H1 (cell line): ENCODE data around the gene CDYL2. TPM values are rescaled to one million over a fixed set of nuclear protein-coding genes. Genes with fewer than 3 reads are reported as not detected.

Source experiments
- CTCF ChIA-PET: fragments of 300-600 bp; sonication (Branson Sonifier 250); formaldehyde crosslinking; loops from one replicate; lab custom pipeline; 2021; ENCODE audit not compliant: partially characterized antibody; lab: Charles Lee
- POLR2A ChIA-PET: fragments of 300-600 bp; sonication (Branson Sonifier 250); formaldehyde crosslinking; loops from one replicate; lab custom pipeline; 2021; ENCODE audit warnings: inconsistent platforms; ENCODE audit not compliant: partially characterized antibody; lab: Charles Lee
- DNase-seq, 2 experiments: peaks; one replicate each; pipeline versions ENCODE4 v3.0.0 to v3.0.0-alpha.2; 2010 to 2022; ENCODE audit warnings: low spot score in 2 of 2, low read depth in 1 of 2, mixed read lengths in 1 of 2
- FAIRE-seq: peaks from 2 replicates; lab custom pipeline; 2011; peaks lifted over from hg19 to GRCh38; lab: Jason Lieb, UNC
- H2AFZ ChIP-seq: 2 replicates; pipeline ENCODE4 v1.8.1; 2012; ENCODE audit warnings: low read length, inconsistent platforms
- H2AK5ac ChIP-seq: 2 replicates; pipeline ENCODE4 v1.6.1; 2013; ENCODE audit warnings: low read depth, low read length
- H2BK120ac ChIP-seq: replicated peaks from 2 replicates; pipeline ENCODE3; 2013; ENCODE audit warnings: low read depth, low read length, inconsistent platforms
- H2BK12ac ChIP-seq: 2 replicates; pipeline ENCODE4 v1.6.1; 2013; ENCODE audit warnings: low read depth, low read length
- H2BK15ac ChIP-seq: 2 replicates; pipeline ENCODE4 v1.6.1; 2013; ENCODE audit warnings: low read length
- H2BK20ac ChIP-seq: 2 replicates; pipeline ENCODE4 v1.6.1; 2013; ENCODE audit warnings: low read length
- H2BK5ac ChIP-seq: 2 replicates; pipeline ENCODE4 v1.6.1; 2013; ENCODE audit warnings: low read depth, low read length
- H3K14ac ChIP-seq: 2 replicates; pipeline ENCODE4 v1.6.1; 2013; ENCODE audit warnings: inconsistent platforms; ENCODE audit not compliant: insufficient read length
- H3K18ac ChIP-seq: 2 replicates; pipeline ENCODE4 v1.6.1; 2013; ENCODE audit warnings: low read length; ENCODE audit errors: extremely low read depth
- H3K23ac ChIP-seq: 2 replicates; pipeline ENCODE4 v1.6.1; 2013; ENCODE audit warnings: inconsistent platforms; ENCODE audit not compliant: insufficient read length
- H3K23me2 ChIP-seq: 2 replicates; pipeline ENCODE4 v1.6.1; 2013; ENCODE audit warnings: low read depth, low read length
- H3K27ac ChIP-seq: 2 replicates; pipeline ENCODE4 v1.6.1; 2011; ENCODE audit warnings: low read depth, low read length, inconsistent platforms
- H3K27me3 ChIP-seq, 4 experiments: replicated peaks in 1 of 4; 1 replicate in 1 of 4; 2 replicates in 3 of 4; pipeline versions ENCODE4 v1.6.1 to v1.8.1; 2011 to 2013; ENCODE audit warnings: low read length in 3 of 4, mild to moderate bottlenecking in 3 of 4, inconsistent platforms in 2 of 4, mixed read lengths in 2 of 4, moderate library complexity in 1 of 4; ENCODE audit not compliant: control insufficient read depth in 3 of 4, insufficient read depth in 3 of 4; ENCODE audit errors: extremely low read depth in 1 of 4
- H3K36me3 ChIP-seq, 4 experiments: 2 replicates each; pipeline versions ENCODE4 v1.6.1 to v1.8.1; 2011 to 2013; ENCODE audit warnings: mild to moderate bottlenecking in 4 of 4, low read length in 3 of 4, moderate library complexity in 2 of 4, control low read depth in 1 of 4, inconsistent platforms in 1 of 4; ENCODE audit not compliant: insufficient read depth in 4 of 4, control insufficient read depth in 2 of 4
- H3K4ac ChIP-seq: replicated peaks from 2 replicates; pipeline ENCODE3; 2013; ENCODE audit warnings: low read length, low read depth, mixed read lengths, inconsistent platforms; ENCODE audit not compliant: insufficient read length
- H3K4me1 ChIP-seq, 4 experiments: replicated peaks in 1 of 4; 1 replicate in 1 of 4; 2 replicates in 3 of 4; pipeline versions ENCODE4 v1.6.1 to v1.8.1; 2011 to 2013; ENCODE audit warnings: low read length in 3 of 4, inconsistent platforms in 2 of 4, mixed read lengths in 1 of 4; ENCODE audit not compliant: insufficient read depth in 4 of 4, control insufficient read depth in 3 of 4
- H3K4me2 ChIP-seq, 2 experiments: 2 replicates each; pipeline versions ENCODE4 v1.6.1 to v1.8.1; 2011 to 2013; ENCODE audit warnings: low read depth in 2 of 2, low read length in 2 of 2, control low read depth in 1 of 2, inconsistent platforms in 1 of 2, mild to moderate bottlenecking in 1 of 2; ENCODE audit not compliant: insufficient read depth in 1 of 2
- H3K4me3 ChIP-seq, 4 experiments: fragments of 200-600, 300-600 bp in 1 of 4; sonication (generic), shearing (Covaris generic), sonication (Bioruptor Twin) in 1 of 4; 2 replicates each; pipeline versions ENCODE4 v1.5.1 to v1.8.1; 2011 to 2016; ENCODE audit warnings: low read length in 4 of 4, low read depth in 3 of 4, control low read depth in 2 of 4, inconsistent platforms in 2 of 4, mild to moderate bottlenecking in 2 of 4, mixed read lengths in 1 of 4, moderate library complexity in 1 of 4; ENCODE audit not compliant: insufficient read depth in 2 of 4; ENCODE audit errors: extremely low read depth in 1 of 4
- H3K56ac ChIP-seq: replicated peaks from 2 replicates; pipeline ENCODE3; 2013; ENCODE audit warnings: low read depth, mild to moderate bottlenecking, mixed read lengths, low read length, inconsistent platforms; ENCODE audit not compliant: insufficient read length
- H3K79me1 ChIP-seq: 2 replicates; pipeline ENCODE4 v1.6.1; 2013; ENCODE audit warnings: low read depth, low read length, control low read depth
- H3K79me2 ChIP-seq, 2 experiments: 2 replicates each; pipeline versions ENCODE4 v1.6.1 to v1.8.1; 2012 to 2013; ENCODE audit warnings: low read length in 2 of 2, mild to moderate bottlenecking in 2 of 2, inconsistent platforms in 1 of 2; ENCODE audit not compliant: insufficient read depth in 2 of 2, control insufficient read depth in 1 of 2
- H3K9ac ChIP-seq, 4 experiments: replicated peaks in 1 of 4; 1 replicate in 1 of 4; 2 replicates in 3 of 4; pipeline versions ENCODE4 v1.6.1 to v1.8.1; 2011 to 2013; ENCODE audit warnings: low read depth in 3 of 4, low read length in 3 of 4, control low read depth in 2 of 4, mild to moderate bottlenecking in 2 of 4, moderate library complexity in 2 of 4, inconsistent platforms in 1 of 4; ENCODE audit errors: extremely low read depth in 1 of 4
- H3K9me3 ChIP-seq, 2 experiments: 2 replicates each; pipeline versions ENCODE4 v1.6.1 to v1.8.1; 2012 to 2013; ENCODE audit warnings: mild to moderate bottlenecking in 2 of 2, moderate library complexity in 2 of 2, control low read depth in 1 of 2, inconsistent platforms in 1 of 2, low read depth in 1 of 2, low read length in 1 of 2, mixed read lengths in 1 of 2; ENCODE audit not compliant: insufficient read depth in 2 of 2
- H4K20me1 ChIP-seq, 2 experiments: replicated peaks in 1 of 2; 2 replicates each; pipeline versions ENCODE3 to v1.8.1; 2011 to 2013; ENCODE audit warnings: inconsistent platforms in 2 of 2, low read length in 2 of 2, mild to moderate bottlenecking in 1 of 2; ENCODE audit not compliant: insufficient read depth in 2 of 2, control insufficient read depth in 1 of 2
- H4K5ac ChIP-seq: 2 replicates; pipeline ENCODE4 v1.6.1; 2013; ENCODE audit warnings: low read length, low read depth, mixed read lengths, inconsistent platforms; ENCODE audit not compliant: insufficient read length
- H4K8ac ChIP-seq: 2 replicates; pipeline ENCODE4 v1.8.0; 2013; ENCODE audit warnings: mild to moderate bottlenecking, moderate library complexity, low read length, inconsistent platforms; ENCODE audit not compliant: insufficient read depth; ENCODE audit errors: extremely low read depth
- H4K91ac ChIP-seq: replicated peaks from 2 replicates; pipeline ENCODE3; 2013; ENCODE audit warnings: low read length, mixed read lengths, inconsistent platforms; ENCODE audit not compliant: insufficient read length
- BCL11A ChIP-seq, 2 experiments: IDR thresholded peaks; one replicate each; pipeline ENCODE4 v1.6.1; 2011; ENCODE audit warnings: low read depth in 2 of 2, low read length in 2 of 2, mild to moderate bottlenecking in 2 of 2
- GABPA ChIP-seq: IDR thresholded peaks from 2 replicates; pipeline ENCODE4 v1.6.1; 2011; ENCODE audit warnings: mild to moderate bottlenecking, low read length, moderate library complexity, borderline replicate concordance; ENCODE audit not compliant: insufficient read depth
- JUN ChIP-seq: IDR thresholded peaks from 2 replicates; pipeline ENCODE4 v1.6.1; 2011; ENCODE audit warnings: low read depth, mild to moderate bottlenecking, improper control_type of control experiment, low read length
- NANOG ChIP-seq: IDR thresholded peaks from 2 replicates; pipeline ENCODE4 v1.6.1; 2011; ENCODE audit warnings: low read length, low read depth, mild to moderate bottlenecking, inconsistent platforms; ENCODE audit not compliant: insufficient read depth, poor library complexity, severe bottlenecking
- NRF1 ChIP-seq: IDR thresholded peaks from 2 replicates; pipeline ENCODE4 v1.6.1; 2011; ENCODE audit warnings: mild to moderate bottlenecking, low read depth, low read length, improper control_type of control experiment
- TCF12 ChIP-seq: IDR thresholded peaks from 2 replicates; pipeline ENCODE4 v1.6.1; 2011; ENCODE audit warnings: low read depth, mild to moderate bottlenecking, low read length
- YY1 ChIP-seq: IDR thresholded peaks from 2 replicates; pipeline ENCODE4 v1.6.1; 2011; ENCODE audit warnings: low read depth, mild to moderate bottlenecking, low read length
- WGBS, 2 experiments: shearing (Covaris generic) in 1 of 2; methylation state at CpG; one replicate each; pipeline versions ENCODE4 v1.1.6 to v1.1.7; 2013 to 2015; ENCODE audit warnings: low lambda C conversion rate in 2 of 2, mixed read lengths in 2 of 2, inconsistent platforms in 1 of 2, low coverage in 1 of 2, missing lambda C conversion rate in 1 of 2; ENCODE audit not compliant: insufficient replicate concordance in 2 of 2, insufficient coverage in 1 of 2, insufficient read length in 1 of 2; ENCODE audit errors: extremely low coverage in 1 of 2, missing lambda C conversion rate in 1 of 2; 5-methylcytosine and 5-hydroxymethylcytosine counted together
- polyA plus RNA-seq, 7 experiments: library from polyadenylated mRNA; depleted of rRNA in 3 of 7; stranded (reverse) in 5 of 7; unstranded in 2 of 7; fragments of >200 nt in 5 of 7; fragments of 200-250 nt in 2 of 7; gene quantifications; 1 replicate in 5 of 7; 2 replicates in 1 of 7; 4 replicates in 1 of 7; pipeline versions ENCODE4 v1.2.1 to v1.2.3, GENCODE V29; 2011 to 2013; ENCODE audit warnings: missing spikeins in 2 of 7, mixed read lengths in 2 of 7
- total RNA-seq: library from RNA; stranded (reverse); fragmentation: NEBNext Ultra II Directional; extraction: Animal tissue kit (Norgen Biotek cat#: 25700); gene quantifications from 2 replicates; pipeline ENCODE4 v1.2.1, GENCODE V29; 2021
- TF ChIP-seq, protein P1 (sequence below): IDR thresholded peaks from 2 replicates; pipeline ENCODE4 v1.6.1; 2012; ENCODE audit warnings: inconsistent platforms
- TF ChIP-seq, protein P2 (sequence below): IDR thresholded peaks from 2 replicates; pipeline ENCODE4 v1.6.1; 2011; ENCODE audit warnings: low read depth, mild to moderate bottlenecking, low read length; ENCODE audit not compliant: insufficient read depth

The CDYL2 gene
- total and polyA plus RNA-seq, 2 of the 8 experiments (the other 6 are each of a cell fraction or from before 2014, with no cell fraction given): 0.33 to 5.3 TPM

DNA sequence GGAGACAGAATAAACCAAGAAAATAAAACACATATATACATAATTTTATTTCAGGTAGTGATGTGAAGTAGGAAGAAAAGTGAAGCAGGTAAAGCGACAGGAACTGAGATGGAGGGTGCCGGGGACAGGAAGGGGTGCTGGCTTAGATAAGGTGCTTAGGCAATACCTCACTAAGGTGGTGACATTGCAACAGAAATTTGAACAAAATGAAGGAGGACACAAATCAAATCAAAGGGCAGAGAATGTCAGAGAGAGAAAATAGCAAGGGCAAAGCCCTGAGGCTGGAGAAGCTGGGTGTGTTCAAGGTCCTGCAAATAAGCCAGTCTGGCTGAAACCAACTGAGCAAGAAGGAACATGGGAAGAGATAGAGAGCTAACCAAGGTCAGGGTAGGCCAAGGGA lies 5.0 kb upstream of the CDYL2 start:
- H4K91ac ChIP-seq: no peak overlapping the region
- no peak overlapping the region for H3K4me3 ChIP-seq
- H3K14ac ChIP-seq: no peak overlapping the region
- no peaks in the 10 kb centered on the region for H4K20me1 ChIP-seq
- H3K79me1 ChIP-seq: no peaks in the 10 kb centered on the region
- H4K8ac ChIP-seq: no peak overlapping the region
- no peak for FAIRE-seq
- no peak overlapping the region for H3K18ac ChIP-seq
- H3K27ac ChIP-seq: no peak overlapping the region
- no peak for DNase-seq
- H3K27me3 ChIP-seq: peaks cover 3 to 19% (median 12%) of the 10 kb centered on the region in 4 experiments
- no peak overlapping the region for H2AK5ac ChIP-seq
- H3K23ac ChIP-seq: no peak overlapping the region
- ChIA-PET POLR2A (no interaction called here), CTCF (interaction anchor here (1.4 kb wide), 1 partner anchor 42 kb away, joined by 4 read pairs; no protein-coding TSS in a partner anchor)
- H3K23me2 ChIP-seq: no peaks in the 10 kb centered on the region; the same call in 1 of the 2 replicates
- WGBS, 2 experiments: 81% methylated on average over 2 of the region's 2 CpGs; no CpG with 5 or more reads in 1 of the 2 experiments
- H3K56ac ChIP-seq: no peak overlapping the region
- no peaks in the 10 kb centered on the region; a peak in 1 of 7 replicates for H3K4me1 ChIP-seq
- TF ChIP-seq TCF12 (no peak), YY1 (no peak), JUN (no peak), NRF1 (no peak), BCL11A (IDR thresholded peaks at IDR 0.05; ENCODE audit: low read depth in 2 of 2, low read length in 2 of 2) (no peak), GABPA (no peak), NANOG (no peak)
- TF ChIP-seq, protein P1, sequence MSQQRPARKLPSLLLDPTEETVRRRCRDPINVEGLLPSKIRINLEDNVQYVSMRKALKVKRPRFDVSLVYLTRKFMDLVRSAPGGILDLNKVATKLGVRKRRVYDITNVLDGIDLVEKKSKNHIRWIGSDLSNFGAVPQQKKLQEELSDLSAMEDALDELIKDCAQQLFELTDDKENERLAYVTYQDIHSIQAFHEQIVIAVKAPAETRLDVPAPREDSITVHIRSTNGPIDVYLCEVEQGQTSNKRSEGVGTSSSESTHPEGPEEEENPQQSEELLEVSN: no peak
- TF ChIP-seq, protein P2, sequence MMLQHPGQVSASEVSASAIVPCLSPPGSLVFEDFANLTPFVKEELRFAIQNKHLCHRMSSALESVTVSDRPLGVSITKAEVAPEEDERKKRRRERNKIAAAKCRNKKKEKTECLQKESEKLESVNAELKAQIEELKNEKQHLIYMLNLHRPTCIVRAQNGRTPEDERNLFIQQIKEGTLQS: no peak
- no peak overlapping the region for H3K4ac ChIP-seq
- H2BK120ac ChIP-seq: no peak overlapping the region
- no peak overlapping the region for H2BK20ac ChIP-seq
- H3K79me2 ChIP-seq: no peaks in the 10 kb centered on the region
- H2BK5ac ChIP-seq: no peak overlapping the region
- H3K36me3 ChIP-seq: no peaks in the 10 kb centered on the region
- no peak overlapping the region for H3K9ac ChIP-seq
- no peak overlapping the region for H3K4me2 ChIP-seq
- no peak overlapping the region for H2BK15ac ChIP-seq
- no peak overlapping the region for H2BK12ac ChIP-seq
- H4K5ac ChIP-seq: no peak overlapping the region
- no peak overlapping the region for H2AFZ ChIP-seq
- H3K9me3 ChIP-seq: peaks cover 3 to 6% of the 10 kb centered on the region in 2 experiments; a peak in 1 of 4 replicates
